ENCODE measurements around the gene ADGRD1.
"Not testable (repeated sequence)": the region's sequence is repeated elsewhere in the genome, so short reads cannot be mapped to it uniquely, and the experiment has no call there.

The ADGRD1 gene

GRCh38 chr12:130988751-130989150, 35.0 kb downstream of the ADGRD1 start:
- DNase-seq: no peak

DNA sequence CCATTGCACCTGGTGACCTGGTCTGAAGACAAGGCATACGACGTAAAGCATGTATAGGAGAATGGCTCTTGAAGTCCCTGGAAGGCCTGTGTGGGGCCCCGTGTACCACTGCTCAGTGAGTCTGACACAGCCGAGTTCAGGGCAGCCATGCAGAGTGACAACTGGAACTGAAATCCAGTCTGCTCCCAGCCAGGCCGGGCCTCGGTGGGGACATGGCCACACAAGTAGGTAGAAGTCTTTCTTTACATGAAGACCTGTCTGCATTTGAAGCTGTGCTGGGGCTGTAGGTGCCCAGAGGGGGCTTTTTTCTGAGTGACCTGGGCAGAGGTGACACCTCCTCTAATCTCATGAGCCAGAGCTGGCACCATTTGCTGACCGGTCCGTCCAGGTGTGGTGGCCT, 35.7 kb downstream of the ADGRD1 start:
- no peak for DNase-seq

DNA sequence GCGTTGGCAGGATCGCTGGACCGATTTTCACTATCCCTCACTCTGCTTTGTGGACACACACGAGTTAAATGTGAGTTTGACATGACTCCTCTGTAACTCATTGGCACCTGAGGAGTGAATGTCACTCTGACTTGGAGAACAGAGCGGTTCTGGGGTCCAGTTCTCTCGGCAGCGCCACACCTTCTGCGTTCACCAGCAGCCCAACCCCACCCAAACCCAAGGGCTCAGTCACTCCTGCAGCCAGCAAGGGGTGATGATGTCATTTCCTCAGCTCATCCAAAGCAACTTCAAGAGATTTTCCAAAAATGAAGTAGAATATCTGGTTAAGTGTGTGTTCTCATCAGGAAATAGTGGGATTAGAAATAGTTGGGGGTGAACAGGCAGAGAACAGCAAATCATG, 36.3 kb downstream of the ADGRD1 start:
- DNase-seq: no peak

GRCh38 chr12:130992448-130992847, 38.7 kb downstream of the ADGRD1 start:
- no peak for DNase-seq

- DNase-seq: no peak
Observed at GRCh38 chr12:130992979-130993538, 39.4 kb downstream of the ADGRD1 start.

GRCh38 chr12:130993759-130994670, 40.3 kb downstream of the ADGRD1 start:
- no peak for DNase-seq

DNA sequence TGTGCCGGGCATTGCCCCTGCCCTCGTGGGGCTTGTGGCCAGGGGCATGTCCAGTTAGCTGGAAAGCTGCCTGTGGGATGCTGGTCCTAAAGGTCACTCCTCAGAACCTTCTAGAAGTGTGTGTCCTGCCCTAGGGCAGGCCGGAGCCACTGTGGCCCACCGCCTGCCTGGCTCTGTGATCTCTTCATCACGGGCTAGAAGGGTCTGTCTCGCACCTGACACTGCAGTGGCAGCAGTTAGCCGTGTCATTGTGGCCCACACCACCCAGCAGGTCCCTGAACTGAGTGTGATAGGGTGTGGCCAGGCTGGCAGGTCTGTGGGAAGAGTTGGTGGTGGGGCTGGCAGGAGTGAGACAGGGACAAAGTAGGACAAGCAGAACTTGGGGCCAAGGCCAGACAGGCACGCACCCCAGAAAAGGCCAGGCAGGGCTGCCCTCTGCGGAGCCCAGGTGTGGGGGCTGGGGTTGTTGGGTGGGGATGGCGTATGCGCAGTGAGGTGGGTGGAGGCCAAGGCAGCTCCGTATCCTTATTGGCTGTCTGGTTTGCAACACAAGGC, 41.2 kb downstream of the ADGRD1 start:
- no peak for DNase-seq

DNA sequence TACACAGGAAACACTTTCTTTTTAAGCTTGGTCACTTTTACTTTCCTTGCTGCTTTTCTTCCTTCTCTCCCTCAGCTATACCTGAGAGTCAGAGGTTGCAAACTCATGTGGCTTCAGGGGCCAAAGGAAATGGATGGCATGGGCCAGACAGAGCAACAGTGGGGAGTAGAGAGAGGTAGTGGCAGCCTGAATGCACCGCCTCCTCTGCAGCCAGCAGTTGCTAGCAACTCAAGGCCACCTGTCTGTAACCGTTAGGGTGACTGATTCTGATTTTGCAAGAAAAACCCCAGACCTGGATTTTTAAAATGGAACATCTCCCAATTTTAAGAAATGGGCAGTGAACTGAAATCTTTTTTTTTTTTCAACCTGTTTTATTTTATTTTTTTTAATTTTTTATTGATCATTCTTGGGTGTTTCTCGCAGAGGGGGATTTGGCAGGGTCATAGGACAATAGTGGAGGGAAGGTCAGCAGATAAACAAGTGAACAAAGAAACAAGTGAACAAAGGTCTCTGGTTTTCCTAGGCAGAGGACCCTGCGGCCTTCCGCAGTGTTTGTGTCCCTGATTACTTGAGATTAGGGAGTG, 41.8 kb downstream of the ADGRD1 start:
- not testable (repeated sequence) for DNase-seq

GRCh38 chr12:130998136-130998535, 44.4 kb downstream of the ADGRD1 start:
- no peak for DNase-seq

DNA sequence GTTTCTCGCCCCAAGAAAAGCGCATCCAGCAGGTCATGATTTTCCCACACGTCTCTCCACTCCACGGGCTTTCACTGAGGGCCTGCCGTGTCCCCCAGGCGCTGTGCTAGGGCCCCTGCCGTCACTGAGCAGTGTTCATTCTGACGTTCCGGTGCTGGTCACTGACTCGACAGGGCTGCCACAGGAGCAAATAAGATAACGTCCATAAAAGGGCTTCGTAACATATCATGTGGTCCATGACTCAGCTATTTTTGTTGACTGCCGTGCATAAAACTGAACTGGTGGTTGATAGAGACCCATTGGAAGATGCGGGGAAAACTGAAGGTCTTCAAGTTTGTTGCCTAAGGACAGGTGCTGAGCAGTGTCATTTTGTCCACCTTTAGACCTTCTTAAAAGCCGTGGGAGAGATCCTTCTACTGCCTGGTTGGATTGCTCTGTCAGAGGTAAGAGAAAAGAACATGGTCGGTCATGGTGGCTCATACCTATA, 46.3 kb downstream of the ADGRD1 start:
- DNase-seq: no peak

DNA sequence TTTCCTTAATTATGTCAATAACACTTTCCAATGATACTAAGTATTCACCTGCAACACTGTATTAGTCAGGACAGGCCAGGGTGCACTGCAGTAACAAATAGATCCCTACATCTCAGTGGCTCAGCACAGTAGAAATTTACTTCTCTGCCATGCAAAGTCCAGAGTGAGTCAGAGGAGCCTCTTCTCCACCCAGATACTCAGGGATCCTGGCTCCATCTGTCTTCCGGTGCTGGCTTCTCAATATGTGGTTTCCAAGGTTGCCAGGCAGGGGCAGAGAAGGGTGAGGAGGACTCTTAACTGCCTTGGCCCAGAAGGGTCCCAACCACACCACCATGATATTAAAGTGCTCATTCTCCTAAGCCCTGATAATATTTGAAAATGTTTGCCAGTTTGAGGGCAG, 47.8 kb downstream of the ADGRD1 start:
- no peak for DNase-seq

- DNase-seq: no peak
Observed at GRCh38 chr12:131002216-131002631, 48.5 kb downstream of the ADGRD1 start.

GRCh38 chr12:131003036-131003715, 49.5 kb downstream of the ADGRD1 start:
- DNase-seq: no peak

DNA sequence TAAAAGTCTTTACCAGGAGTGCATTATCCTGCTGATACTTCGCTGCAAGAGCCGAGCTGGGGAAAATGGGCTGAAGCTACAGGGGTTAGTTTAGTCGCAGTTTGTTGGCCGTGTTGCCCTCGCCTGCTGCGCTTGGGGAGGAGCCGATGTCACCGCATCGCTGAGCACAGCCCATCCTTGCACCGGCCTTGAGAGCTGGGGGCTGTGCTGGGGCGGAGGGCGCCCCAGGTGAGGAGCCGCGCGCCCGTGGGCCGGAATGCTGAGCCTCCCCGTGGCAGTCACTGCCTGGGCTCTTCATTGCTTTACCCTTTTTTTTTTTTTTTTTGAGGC, 50.0 kb downstream of the ADGRD1 start:
- DNase-seq: no peak

GRCh38 chr12:131004166-131004565, 50.5 kb downstream of the ADGRD1 start:
- no peak for DNase-seq

GRCh38 chr12:131005161-131006035, 51.7 kb downstream of the ADGRD1 start:
- DNase-seq: no peak

- no peak for DNase-seq
Observed at GRCh38 chr12:131006036-131006735, 52.5 kb downstream of the ADGRD1 start.

DNA sequence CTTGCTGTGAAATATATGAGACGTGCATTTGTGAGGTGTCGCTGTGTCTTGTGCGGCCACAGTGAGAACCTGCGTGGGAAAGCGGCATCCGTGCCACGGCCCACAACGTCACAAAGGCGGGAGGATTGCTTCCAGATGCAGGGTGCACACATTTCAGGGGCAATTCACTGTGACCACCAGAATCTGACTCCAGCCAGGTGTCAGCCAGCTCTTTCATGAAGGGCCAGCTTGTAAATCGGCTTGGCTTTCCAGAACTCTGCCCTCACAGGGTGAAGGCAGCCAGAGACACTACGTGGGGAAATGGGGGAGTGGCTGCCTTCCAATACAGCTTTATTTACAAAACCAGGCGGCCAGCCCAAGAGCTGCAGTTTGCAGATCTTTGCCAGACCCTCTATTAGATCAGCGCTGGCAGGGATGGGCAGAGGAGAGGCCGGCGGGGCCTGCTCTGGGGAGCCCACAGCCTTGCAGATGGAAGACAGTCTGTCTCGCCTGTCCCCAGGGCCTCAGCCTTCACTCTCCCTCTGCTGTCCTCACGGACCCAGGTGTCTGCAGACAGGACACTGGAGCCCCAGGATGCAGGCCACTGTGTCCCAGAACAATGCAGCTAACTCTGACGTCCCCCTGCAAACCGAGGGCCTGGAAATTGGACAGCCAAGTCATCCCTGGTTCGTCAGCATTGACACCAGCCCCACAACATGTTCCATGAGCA, 53.5 kb downstream of the ADGRD1 start:
- DNase-seq: no peak

- DNase-seq: no peak
Observed at GRCh38 chr12:131007740-131008117, 54.0 kb downstream of the ADGRD1 start.

GRCh38 chr12:131008131-131008912, 54.6 kb downstream of the ADGRD1 start:
- no peak for DNase-seq

All from CD4-positive, alpha-beta T cell treated with Interleukin-10 for 1 hour (primary cell).